Esophagus muscularis mucosa (tissue), 4 donors: ENCODE measurements around the gene TMED8. TPM values are rescaled to one million over a fixed set of nuclear protein-coding genes. Genes with fewer than 3 reads are reported as not detected.
"Not testable (repeated sequence)": the region's sequence is repeated elsewhere in the genome, so short reads cannot be mapped to it uniquely, and the experiment has no call there.

Experiments
- DNase-seq: peaks from one replicate; pipeline ENCODE4 v3.0.0-alpha.2; 2017; ENCODE audit errors: extremely low spot score
- H3K27ac ChIP-seq, 4 donors: fragments of 200-600 bp; sonication (generic); replicated peaks in 1 of 4; 1 replicate in 3 of 4; 2 replicates in 1 of 4; pipeline ENCODE4 v1.5.1; 2016 to 2019; ENCODE audit warnings: mild to moderate bottlenecking in 1 of 4
- H3K27me3 ChIP-seq, 4 donors: fragments of 200-600 bp; sonication (generic); one replicate each; pipeline versions ENCODE4 v1.5.1 to v1.6.0; 2016 to 2019
- H3K36me3 ChIP-seq, 4 donors: fragments of 200-600 bp; sonication (generic); one replicate each; pipeline ENCODE4 v1.5.1; 2016 to 2019
- H3K4me1 ChIP-seq, 4 donors: fragments of 200-600 bp; sonication (generic); one replicate each; pipeline ENCODE4 v1.5.1; 2016 to 2019
- H3K4me3 ChIP-seq, 4 donors: fragments of 200-600 bp; sonication (generic); 1 replicate in 2 of 4; 2 replicates in 2 of 4; pipeline ENCODE4 v1.5.1; 2016 to 2019; ENCODE audit warnings: mild to moderate bottlenecking in 4 of 4, moderate library complexity in 1 of 4
- H3K9me3 ChIP-seq, 4 donors: fragments of 200-600 bp; sonication (generic); 1 replicate in 3 of 4; 2 replicates in 1 of 4; pipeline ENCODE4 v1.5.1; 2016 to 2019
- EP300 ChIP-seq: sonication (generic); formaldehyde crosslinking; IDR thresholded peaks from one replicate; pipeline ENCODE4 v1.6.1; 2017; ENCODE audit warnings: antibody characterized with exemption
- POLR2A ChIP-seq: fragments of 450-650 bp; IDR thresholded peaks from one replicate; pipeline ENCODE4 v1.6.1; 2017; ENCODE audit warnings: antibody characterized with exemption, moderate library complexity, mild to moderate bottlenecking, low read depth
- POLR2AphosphoS5 ChIP-seq, 2 donors: sonication (generic); formaldehyde crosslinking; IDR thresholded peaks; one replicate each; pipeline ENCODE4 v1.6.1; 2017; ENCODE audit warnings: antibody characterized with exemption in 2 of 2
- WGBS: methylation state at CpG from one replicate; pipeline ENCODE4 v1.1.5; 2018; 5-methylcytosine and 5-hydroxymethylcytosine counted together
- intact Hi-C: fragments of 100-400 bp; cut with DNase I; formaldehyde crosslinking; loops from one replicate; pipeline ENCODE4 v1.15.1; 2023
- total RNA-seq, 4 donors: library from RNA; depleted of rRNA; stranded (reverse); fragments of >200 nt; gene quantifications; one replicate each; pipeline versions ENCODE4 v1.1.0 to v1.2.1, GENCODE V29; 2016
- TF ChIP-seq, protein P1 (sequence below), 3 experiments: fragments of 200-600 bp in 2 of 3; fragments of 450-650 bp in 1 of 3; sonication (generic) in 2 of 3; IDR thresholded peaks; one replicate each; pipeline ENCODE4 v1.5.1; 2017 to 2019; ENCODE audit warnings: antibody characterized with exemption in 3 of 3, mild to moderate bottlenecking in 2 of 3, moderate library complexity in 1 of 3

TMED8 gene
- total RNA-seq, 4 donors from 2014 or later: 15.2 to 21.8 (median 16.7) TPM

DNA sequence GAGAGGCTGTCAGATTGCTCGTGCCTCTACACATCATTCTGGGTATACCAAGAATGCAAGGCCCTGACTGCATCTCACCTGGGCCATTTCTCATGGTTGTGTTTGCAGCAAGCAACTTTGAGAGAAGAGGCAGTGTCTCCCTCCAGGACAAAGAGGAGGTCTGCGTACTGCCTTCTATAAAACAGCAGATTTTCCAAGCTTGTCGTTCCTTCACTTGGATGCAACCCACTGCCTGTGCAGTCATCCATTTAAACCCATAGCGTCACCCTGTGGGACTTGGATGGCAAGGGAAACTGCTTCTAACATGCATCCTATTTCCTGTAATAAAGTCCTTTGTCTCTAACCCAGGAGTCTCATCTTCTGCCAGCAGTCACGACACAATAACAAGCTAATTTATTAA is 57.5 kb downstream of the TMED8 start:
- peak overlapping the region in 1 of 4 donors; percentile 95 for H3K4me3 ChIP-seq

DNA sequence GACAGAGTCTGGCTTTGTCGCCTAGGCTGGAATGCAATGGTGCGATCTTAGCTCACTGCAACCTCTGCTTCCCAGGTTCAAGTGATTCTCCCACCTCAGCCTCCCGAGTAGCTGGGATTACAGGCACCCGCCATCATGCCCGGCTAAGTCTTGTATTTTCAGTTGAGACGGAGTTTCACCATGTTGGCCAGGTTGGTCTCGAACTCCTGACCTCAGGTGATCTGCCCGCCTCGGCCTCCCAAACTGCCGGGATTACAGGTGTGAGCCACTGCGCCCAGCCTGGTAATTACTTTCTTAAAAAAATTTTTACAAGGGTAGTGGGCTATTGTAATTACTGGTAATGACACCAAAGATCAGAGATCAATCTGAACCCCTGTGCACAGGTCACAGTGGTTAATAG is 58.1 kb downstream of the TMED8 start:
- H3K36me3 ChIP-seq, H3K4me3 ChIP-seq, H3K27me3 ChIP-seq, DNase-seq, H3K27ac ChIP-seq, H3K9me3 ChIP-seq: not testable (repeated sequence)
- H3K4me1 ChIP-seq: peaks cover 23 to 50% (median 41%) of the 10 kb centered on the region in 4 donors
- intact Hi-C loops: loop anchor here (5.0 kb wide), 1 partner anchor 166 kb away; no protein-coding TSS in a partner anchor
- 94% methylated on average over 11 of the region's 11 CpGs for WGBS

More for the DNA sequence above, 57.5 kb downstream of the TMED8 start:
- peaks cover 23 to 44% (median 35%) of the 10 kb centered on the region in 4 donors for H3K4me1 ChIP-seq
- H3K27ac ChIP-seq: no peak overlapping the region
- WGBS: 40% methylated on average over 5 of the region's 5 CpGs
- no peak for DNase-seq
- intact Hi-C loops: loop anchor here (5.0 kb wide), 1 partner anchor 167 kb away; no protein-coding TSS in a partner anchor
- TF ChIP-seq POLR2A (no peak), POLR2AphosphoS5 (IDR thresholded peaks at IDR 0.05) (no peak), EP300 (no peak)
- TF ChIP-seq, protein P1, sequence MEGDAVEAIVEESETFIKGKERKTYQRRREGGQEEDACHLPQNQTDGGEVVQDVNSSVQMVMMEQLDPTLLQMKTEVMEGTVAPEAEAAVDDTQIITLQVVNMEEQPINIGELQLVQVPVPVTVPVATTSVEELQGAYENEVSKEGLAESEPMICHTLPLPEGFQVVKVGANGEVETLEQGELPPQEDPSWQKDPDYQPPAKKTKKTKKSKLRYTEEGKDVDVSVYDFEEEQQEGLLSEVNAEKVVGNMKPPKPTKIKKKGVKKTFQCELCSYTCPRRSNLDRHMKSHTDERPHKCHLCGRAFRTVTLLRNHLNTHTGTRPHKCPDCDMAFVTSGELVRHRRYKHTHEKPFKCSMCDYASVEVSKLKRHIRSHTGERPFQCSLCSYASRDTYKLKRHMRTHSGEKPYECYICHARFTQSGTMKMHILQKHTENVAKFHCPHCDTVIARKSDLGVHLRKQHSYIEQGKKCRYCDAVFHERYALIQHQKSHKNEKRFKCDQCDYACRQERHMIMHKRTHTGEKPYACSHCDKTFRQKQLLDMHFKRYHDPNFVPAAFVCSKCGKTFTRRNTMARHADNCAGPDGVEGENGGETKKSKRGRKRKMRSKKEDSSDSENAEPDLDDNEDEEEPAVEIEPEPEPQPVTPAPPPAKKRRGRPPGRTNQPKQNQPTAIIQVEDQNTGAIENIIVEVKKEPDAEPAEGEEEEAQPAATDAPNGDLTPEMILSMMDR (IDR thresholded peaks at IDR 0.05): no peak
- H3K27me3 ChIP-seq: no peaks in the 10 kb centered on the region
- H3K36me3 ChIP-seq: no peaks in the 10 kb centered on the region
- no peaks in the 10 kb centered on the region for H3K9me3 ChIP-seq

DNA sequence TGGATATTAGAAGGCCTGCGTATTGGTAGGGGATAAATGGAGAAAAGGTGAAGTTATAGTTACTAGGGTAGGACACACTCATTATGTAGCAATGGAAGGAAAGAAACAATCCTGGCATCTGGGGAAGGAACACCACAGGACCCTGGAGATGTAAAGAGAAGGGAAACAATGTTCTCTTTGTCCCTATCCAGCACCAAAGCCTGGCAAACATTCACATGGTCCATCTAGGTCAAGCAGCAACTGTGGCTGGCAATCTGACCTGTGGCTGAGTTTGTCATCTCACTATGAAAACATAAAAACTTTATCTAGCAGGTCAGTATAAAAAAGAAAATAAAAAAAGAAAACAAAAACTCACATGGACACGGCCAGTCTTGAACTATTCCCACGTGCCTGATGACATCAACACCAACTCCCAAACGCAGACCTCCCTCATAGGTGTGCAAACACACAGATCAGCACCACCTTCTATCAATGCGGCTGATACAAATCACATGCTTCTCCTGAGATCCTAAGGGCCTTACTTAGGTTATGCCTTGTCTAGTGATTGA is 58.8 kb downstream of the TMED8 start:
- H3K4me1 ChIP-seq: peaks cover 29 to 55% (median 45%) of the 10 kb centered on the region in 4 donors
- intact Hi-C loops: loop anchor here (5.0 kb wide), 1 partner anchor 166 kb away; no protein-coding TSS in a partner anchor
- WGBS: 68% methylated on average over 5 of the region's 5 CpGs

DNA sequence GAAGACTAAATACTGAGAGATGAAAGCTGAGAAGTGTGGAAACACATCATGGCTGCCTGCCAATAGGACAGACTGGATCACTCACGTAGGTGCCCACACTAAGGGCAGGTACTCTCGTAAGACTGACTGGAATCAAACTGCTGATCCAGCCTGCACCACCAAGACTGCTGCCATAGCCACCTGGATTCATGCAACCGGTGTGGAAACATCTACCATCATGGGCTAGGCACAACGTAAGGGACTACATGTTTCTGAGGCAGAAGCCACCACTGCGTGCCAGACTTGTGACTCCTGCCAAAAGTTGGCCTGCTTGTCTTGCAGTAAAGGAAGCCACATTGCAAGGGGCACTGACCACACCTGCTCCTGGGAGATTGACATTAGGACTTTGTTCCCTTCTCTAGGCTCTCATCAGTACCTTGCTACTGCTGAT is 60.0 kb downstream of the TMED8 start:
- TF ChIP-seq, protein P1 (IDR thresholded peaks at IDR 0.05): no peak
- TF ChIP-seq POLR2A: no peak
- Histone ChIP-seq H3K27me3 (no peaks in the 10 kb centered on the region), H3K9me3 (no peaks in the 10 kb centered on the region), H3K36me3 (no peaks in the 10 kb centered on the region), H3K27ac (no peak overlapping the region), H3K4me1 (peaks cover 22 to 49% (median 38%) of the 10 kb centered on the region in 4 donors), H3K4me3 (no peak overlapping the region)
- intact Hi-C loops: loop anchor here (5.0 kb wide), 1 partner anchor 165 kb away; no protein-coding TSS in a partner anchor
- 76% methylated on average over 5 of the region's 5 CpGs for WGBS
- no peak for DNase-seq

More for the DNA sequence above, 58.8 kb downstream of the TMED8 start:
- Histone ChIP-seq H3K36me3 (no peaks in the 10 kb centered on the region), H3K27ac (no peak overlapping the region), H3K9me3 (no peaks in the 10 kb centered on the region), H3K27me3 (no peaks in the 10 kb centered on the region), H3K4me3 (no peak overlapping the region)
- TF ChIP-seq EP300 (no peak), POLR2A (no peak), POLR2AphosphoS5 (IDR thresholded peaks at IDR 0.05) (no peak)
- TF ChIP-seq, protein P1 (IDR thresholded peaks at IDR 0.05): no peak
- DNase-seq: no peak

DNA sequence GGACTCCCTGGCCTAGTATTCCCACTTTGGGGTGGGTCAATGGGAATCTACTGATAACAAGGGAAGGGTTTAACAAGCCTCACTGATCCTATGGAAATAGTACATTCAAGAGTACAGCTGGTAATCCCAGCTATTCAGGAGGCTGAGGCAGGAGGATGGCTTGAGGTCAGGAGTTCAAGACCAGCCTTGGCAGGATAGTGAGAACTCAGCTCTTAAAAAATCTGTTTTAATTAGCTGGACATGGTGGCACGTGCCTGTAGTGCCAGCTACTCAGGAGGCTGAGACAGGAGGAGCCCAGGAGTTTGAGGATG is 60.7 kb downstream of the TMED8 start:
- DNase-seq: no peak
- 42% methylated on average over 1 of the region's 1 CpG for WGBS
- Histone ChIP-seq H3K4me3 (no peak overlapping the region), H3K36me3 (no peaks in the 10 kb centered on the region), H3K27me3 (no peaks in the 10 kb centered on the region), H3K4me1 (peaks cover 22 to 47% (median 37%) of the 10 kb centered on the region in 4 donors), H3K27ac (no peak overlapping the region), H3K9me3 (no peaks in the 10 kb centered on the region)
- TF ChIP-seq POLR2AphosphoS5 (IDR thresholded peaks at IDR 0.05): no peak
- TF ChIP-seq, protein P1 (IDR thresholded peaks at IDR 0.05): no peak
- TF ChIP-seq EP300: no peak
- TF ChIP-seq POLR2A: no peak
- intact Hi-C loops: loop anchor here (5.0 kb wide), 1 partner anchor 164 kb away; no protein-coding TSS in a partner anchor
